VCaP (cell line): ENCODE results near the gene CD2AP.

Experiments used
- H3K27ac ChIP-seq: fragments of 450-650 bp; 2 replicates; pipeline ENCODE4 v1.5.1; 2017
- TF ChIP-seq, protein P1 (sequence below): fragments of 450-650 bp; conservative IDR thresholded peaks from 2 replicates; pipeline ENCODE4 v1.5.1; 2017; ENCODE audit warnings: mild to moderate bottlenecking, moderate library complexity

The CD2AP gene

DNA sequence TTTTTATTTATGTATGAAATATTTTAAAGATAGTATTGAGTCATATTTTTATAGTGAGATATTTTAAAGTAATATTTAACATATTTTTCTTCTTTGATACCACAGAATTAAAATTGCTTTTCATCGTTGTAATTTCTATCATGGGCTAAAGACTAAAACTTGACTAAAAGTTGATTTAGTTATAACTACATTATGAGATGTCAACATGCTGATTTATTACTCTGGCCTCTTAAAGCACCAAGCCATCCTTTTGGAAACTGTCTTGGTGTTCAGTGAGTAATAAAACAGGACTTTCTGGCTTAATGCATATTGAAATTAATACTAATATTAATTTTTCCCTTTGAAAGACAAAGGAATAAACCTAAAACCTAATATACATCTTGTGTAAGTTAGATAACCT, 125.6 kb downstream of the CD2AP start:
- no peak overlapping the region for H3K27ac ChIP-seq
- TF ChIP-seq, protein P1, sequence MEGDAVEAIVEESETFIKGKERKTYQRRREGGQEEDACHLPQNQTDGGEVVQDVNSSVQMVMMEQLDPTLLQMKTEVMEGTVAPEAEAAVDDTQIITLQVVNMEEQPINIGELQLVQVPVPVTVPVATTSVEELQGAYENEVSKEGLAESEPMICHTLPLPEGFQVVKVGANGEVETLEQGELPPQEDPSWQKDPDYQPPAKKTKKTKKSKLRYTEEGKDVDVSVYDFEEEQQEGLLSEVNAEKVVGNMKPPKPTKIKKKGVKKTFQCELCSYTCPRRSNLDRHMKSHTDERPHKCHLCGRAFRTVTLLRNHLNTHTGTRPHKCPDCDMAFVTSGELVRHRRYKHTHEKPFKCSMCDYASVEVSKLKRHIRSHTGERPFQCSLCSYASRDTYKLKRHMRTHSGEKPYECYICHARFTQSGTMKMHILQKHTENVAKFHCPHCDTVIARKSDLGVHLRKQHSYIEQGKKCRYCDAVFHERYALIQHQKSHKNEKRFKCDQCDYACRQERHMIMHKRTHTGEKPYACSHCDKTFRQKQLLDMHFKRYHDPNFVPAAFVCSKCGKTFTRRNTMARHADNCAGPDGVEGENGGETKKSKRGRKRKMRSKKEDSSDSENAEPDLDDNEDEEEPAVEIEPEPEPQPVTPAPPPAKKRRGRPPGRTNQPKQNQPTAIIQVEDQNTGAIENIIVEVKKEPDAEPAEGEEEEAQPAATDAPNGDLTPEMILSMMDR = no peak

DNA sequence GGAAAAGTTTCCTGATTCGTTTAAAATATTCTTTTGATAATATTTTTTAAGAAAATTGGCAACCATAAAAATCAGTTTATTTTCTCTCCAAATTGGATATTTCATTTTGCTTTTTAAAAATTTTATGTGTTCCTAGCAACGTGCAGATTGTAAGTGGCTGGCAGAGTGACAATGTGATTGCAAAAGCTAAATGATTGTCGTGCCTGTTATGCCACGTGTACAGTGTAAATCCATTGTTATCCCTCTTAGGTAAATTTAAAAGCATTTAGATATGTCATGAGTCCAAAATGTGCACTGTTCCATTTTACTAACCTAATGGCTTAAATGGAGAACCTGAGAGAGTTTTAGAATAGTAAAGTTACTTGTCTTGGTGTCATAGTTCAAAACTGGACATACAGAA, 126.4 kb downstream of the CD2AP start:
- no peak overlapping the region for H3K27ac ChIP-seq
- TF ChIP-seq, protein P1 = no peak

DNA sequence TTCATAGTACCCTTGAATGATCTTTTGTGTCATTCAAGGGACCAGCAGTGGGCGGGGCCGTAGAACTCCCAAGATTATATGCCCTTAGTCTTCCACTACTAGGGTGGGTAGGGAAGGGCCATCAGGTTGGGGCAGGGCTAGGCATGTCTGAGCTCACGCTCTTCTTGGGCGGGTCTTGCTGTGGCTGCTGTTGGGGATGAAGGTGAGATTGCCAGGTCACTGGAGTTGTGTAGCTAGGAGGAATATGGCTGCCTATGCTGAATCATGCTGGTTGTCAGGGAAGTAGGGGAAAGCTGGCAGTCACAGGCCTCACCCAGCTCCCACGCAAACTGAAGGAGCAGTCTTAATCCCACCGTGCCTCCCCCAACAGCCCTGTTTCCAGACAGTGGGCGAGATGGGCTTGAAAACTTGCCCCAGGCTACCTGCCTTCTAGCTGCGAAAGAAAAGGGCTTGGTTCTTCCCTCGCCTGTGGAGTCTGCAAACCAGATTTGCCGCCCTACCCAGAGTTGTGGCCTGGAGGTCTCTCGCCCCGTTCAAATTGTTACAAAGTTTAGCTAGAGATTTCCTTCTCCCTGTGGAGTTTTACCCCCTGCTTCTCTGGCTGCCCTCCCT, 144.4 kb downstream of the CD2AP start:
- TF ChIP-seq, protein P1 = no peak
- H3K27ac ChIP-seq = no peak overlapping the region

DNA sequence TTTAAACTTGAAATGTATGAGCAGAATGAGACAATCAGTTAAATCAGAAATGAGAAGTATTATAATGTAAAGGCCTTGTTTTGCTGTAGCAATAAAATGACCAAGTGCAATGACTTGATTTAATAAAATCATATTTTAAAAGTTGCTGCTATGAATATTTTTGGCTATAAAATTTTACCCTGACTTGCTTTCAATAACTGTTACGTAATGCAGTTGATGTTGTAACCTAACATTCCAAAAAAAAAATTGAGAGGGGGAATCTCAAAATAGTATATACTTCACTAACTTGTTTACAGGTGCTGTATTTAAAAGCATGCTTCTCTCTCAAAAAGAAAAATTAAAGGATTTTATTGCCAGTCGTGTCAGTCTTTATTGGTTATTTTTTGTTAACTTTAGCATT, 149.2 kb downstream of the CD2AP start:
- H3K27ac ChIP-seq = no peak overlapping the region
- TF ChIP-seq, protein P1 = no peak

DNA sequence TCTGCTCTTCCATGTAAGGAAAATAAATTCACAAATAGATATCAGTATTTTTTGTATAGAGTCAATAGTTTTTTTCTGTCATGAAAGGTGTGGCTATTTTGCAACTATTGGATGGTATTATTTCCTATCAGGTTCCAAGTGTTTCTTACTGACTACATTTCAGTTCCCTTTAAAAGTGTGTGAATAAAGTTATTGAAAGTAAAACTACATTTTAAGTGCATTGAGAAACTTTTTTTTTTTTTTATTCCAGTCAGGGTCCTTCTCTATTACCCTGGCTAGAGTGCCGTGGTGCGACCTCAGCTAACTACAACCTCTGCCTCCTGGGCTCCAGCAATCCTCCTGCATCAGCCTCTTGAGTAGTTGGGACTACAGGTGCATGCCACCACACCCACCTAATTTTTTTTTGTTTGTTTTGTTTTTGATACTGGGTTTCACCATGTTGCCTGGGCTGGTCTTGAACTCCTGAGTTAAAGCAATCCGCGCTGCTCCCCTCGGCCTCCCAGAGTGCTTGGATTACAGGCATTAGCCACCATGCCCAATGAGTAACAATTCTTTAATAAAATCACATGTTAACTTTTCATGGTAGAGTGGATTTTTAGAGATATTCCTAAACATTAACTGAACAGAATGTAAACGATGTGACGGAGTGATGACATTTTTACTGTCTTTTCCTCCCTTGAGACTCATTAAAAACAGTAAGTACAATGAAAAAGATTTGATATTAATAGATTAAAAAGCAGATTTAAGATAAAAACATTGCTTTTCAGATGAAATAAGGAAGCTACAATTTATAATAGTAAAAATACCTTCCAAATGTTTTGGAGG, 151.1 kb downstream of the CD2AP start:
- H3K27ac ChIP-seq = no peak overlapping the region
- TF ChIP-seq, protein P1 = no peak

DNA sequence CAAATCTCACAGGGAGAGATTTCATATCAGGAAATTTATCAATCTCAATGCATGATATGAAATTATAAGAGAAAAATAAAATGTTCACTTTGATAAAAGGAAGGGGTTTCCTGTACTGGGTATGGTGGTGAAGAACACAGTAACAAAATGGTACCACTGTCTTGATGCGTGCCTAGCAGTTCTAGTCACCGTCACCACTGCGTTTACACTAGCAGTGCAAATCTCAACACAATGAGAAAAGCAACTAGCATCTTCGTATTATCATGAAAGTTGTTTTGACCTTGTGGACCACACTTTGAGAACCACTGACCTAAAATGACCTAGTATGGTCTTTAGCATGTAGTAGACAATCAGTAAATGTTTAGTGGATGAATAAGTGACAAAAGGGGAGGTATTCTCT, 152.4 kb downstream of the CD2AP start:
- TF ChIP-seq, protein P1 = no peak
- H3K27ac ChIP-seq = no peak overlapping the region

DNA sequence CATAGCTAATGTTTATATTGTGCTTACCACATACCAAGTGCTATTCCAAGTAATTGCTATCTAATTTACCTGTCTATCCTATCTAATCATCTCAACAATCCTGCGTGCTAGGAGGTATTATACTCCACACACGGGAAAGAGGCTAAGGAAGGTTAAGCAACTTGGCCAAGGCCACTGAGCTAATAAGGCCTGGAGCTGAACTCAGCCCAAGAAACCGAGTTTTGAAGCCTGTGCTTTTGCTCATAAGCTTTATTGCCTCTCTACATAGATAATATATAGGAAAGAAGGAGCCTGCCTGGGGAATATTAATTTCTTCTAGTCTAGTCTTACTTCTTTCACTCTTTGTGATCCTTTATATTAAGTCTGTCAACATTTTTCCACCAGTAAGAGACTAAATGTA, 153.0 kb downstream of the CD2AP start:
- TF ChIP-seq, protein P1 = no peak
- H3K27ac ChIP-seq = no peak overlapping the region
